Neural progenitor cell (in vitro differentiated cells): ENCODE results near the gene NAPB. TPM values are rescaled to one million over a fixed set of nuclear protein-coding genes. Genes with fewer than 3 reads are reported as not detected.

ENCODE experiments used
- DNase-seq: peaks from one replicate; pipeline ENCODE4 v3.0.0-alpha.2; 2016; ENCODE audit warnings: low spot score
- H2AFZ ChIP-seq: fragments of 200-600 bp; sonication (generic); replicated peaks from 2 replicates; pipeline ENCODE4 v1.6.1; 2016; ENCODE audit warnings: antibody characterized with exemption
- H3F3A ChIP-seq: fragments of 200-600 bp; sonication (generic); 2 replicates; pipeline ENCODE4 v1.6.1; 2016; ENCODE audit warnings: antibody characterized with exemption, low read depth
- H3K27ac ChIP-seq: fragments of 200-600 bp; sonication (generic); 2 replicates; pipeline ENCODE4 v1.5.1; 2016; ENCODE audit warnings: mild to moderate bottlenecking
- H3K27me3 ChIP-seq: fragments of 200-600 bp; sonication (generic); 2 replicates; pipeline ENCODE4 v1.6.1; 2016; ENCODE audit warnings: mild to moderate bottlenecking, moderate library complexity
- H3K36me3 ChIP-seq: fragments of 200-600 bp; sonication (generic); 2 replicates; pipeline ENCODE4 v1.5.1; 2016
- H3K4me1 ChIP-seq: fragments of 200-600 bp; sonication (generic); 2 replicates; pipeline ENCODE4 v1.6.1; 2016; ENCODE audit warnings: mixed run types
- H3K4me2 ChIP-seq: fragments of 200-600 bp; sonication (generic); 2 replicates; pipeline ENCODE4 v1.6.1; 2016
- H3K4me3 ChIP-seq: fragments of 200-600 bp; sonication (generic); 2 replicates; pipeline ENCODE4 v1.5.1; 2016
- H3K79me2 ChIP-seq: fragments of 200-600 bp; sonication (generic); 2 replicates; pipeline ENCODE4 v1.6.1; 2016; ENCODE audit warnings: low read depth
- H3K9ac ChIP-seq: fragments of 200-600 bp; sonication (generic); 2 replicates; pipeline ENCODE4 v1.6.1; 2016
- H3K9me3 ChIP-seq: fragments of 200-600 bp; sonication (generic); 2 replicates; pipeline ENCODE4 v1.5.1; 2016; ENCODE audit warnings: low read depth
- H4K20me1 ChIP-seq: fragments of 200-600 bp; sonication (generic); 2 replicates; pipeline ENCODE4 v1.6.1; 2016; ENCODE audit warnings: low read depth
- H3K27ac Mint-ChIP-seq: 3 replicates; pipeline ENCODE4 v1.8.0; 2021; ENCODE audit warnings: mixed read lengths
- H3K27me3 Mint-ChIP-seq: 2 replicates; pipeline ENCODE4 v1.8.0; 2022; ENCODE audit warnings: low read depth, mild to moderate bottlenecking, inconsistent platforms, moderate library complexity, mixed read lengths; ENCODE audit not compliant: insufficient read depth
- H3K36me3 Mint-ChIP-seq: 3 replicates; pipeline ENCODE4 v1.8.0; 2021; ENCODE audit warnings: mixed read lengths
- H3K4me1 Mint-ChIP-seq: 3 replicates; pipeline ENCODE4 v1.8.0; 2021; ENCODE audit warnings: mixed read lengths
- H3K4me3 Mint-ChIP-seq: 3 replicates; pipeline ENCODE4 v1.8.0; 2021; ENCODE audit warnings: mild to moderate bottlenecking, moderate library complexity, mixed read lengths
- H3K9me3 Mint-ChIP-seq: 3 replicates; pipeline ENCODE4 v1.8.0; 2020; ENCODE audit warnings: mixed read lengths
- EZH2 ChIP-seq: fragments of 200-600 bp; sonication (generic); IDR thresholded peaks from 2 replicates; pipeline ENCODE4 v1.6.1; 2017; ENCODE audit warnings: antibody characterized with exemption, mild to moderate bottlenecking, moderate library complexity
- EZH2phosphoT487 ChIP-seq: fragments of 200-600 bp; sonication (generic); IDR thresholded peaks from 2 replicates; pipeline ENCODE4 v1.6.1; 2017; ENCODE audit warnings: antibody characterized with exemption
- small RNA-seq: library from RNA; depleted of rRNA; stranded (forward); fragments of <200 nt; gene quantifications from one replicate; pipeline ENCODE3, GENCODE V24; 2015
- total RNA-seq: library from RNA; depleted of rRNA; stranded (reverse); fragments of >200 nt; gene quantifications from 2 replicates; pipeline ENCODE4 v1.2.3, GENCODE V29; 2015; ENCODE audit warnings: low replicate concordance
- TF ChIP-seq, protein P1 (sequence below): fragments of 200-600 bp; sonication (generic); IDR thresholded peaks from 2 replicates; pipeline ENCODE4 v1.5.1; 2017; ENCODE audit warnings: antibody characterized with exemption, mild to moderate bottlenecking

The NAPB gene
- total RNA-seq, 1 donor from 2014 or later, result 23.8 TPM

DNA sequence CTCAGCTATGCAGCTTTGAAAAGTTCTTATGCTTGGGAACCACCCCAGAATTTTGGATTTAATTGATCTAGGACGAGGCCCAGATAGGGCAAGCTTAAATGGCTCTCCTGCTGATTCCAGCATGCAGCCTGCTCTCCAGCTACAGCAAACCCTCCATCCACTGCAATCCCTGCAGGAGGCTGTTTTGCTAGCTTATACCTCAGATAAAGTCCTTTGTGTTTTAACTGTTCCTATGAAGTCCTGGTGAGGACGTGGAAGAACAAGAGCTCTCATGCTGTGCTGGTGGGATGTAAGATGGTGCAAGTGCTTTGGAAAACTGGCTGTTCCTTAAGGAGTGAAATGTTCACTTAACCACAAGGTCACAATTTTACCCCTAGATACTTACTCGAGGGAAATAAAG is 96.2 kb downstream of the NAPB start:
- Mint-ChIP-seq H3K4me3 (no peak overlapping the region), H3K4me1 (peaks cover 10% of the 10 kb centered on the region), H3K36me3 (no peaks in the 10 kb centered on the region), H3K9me3 (peaks cover 4% of the 10 kb centered on the region), H3K27me3 (peaks cover 3% of the 10 kb centered on the region), H3K27ac (peak overlapping the region; percentile 57)
- Histone ChIP-seq H3K79me2 (no peaks in the 10 kb centered on the region), H3K27me3 (no peaks in the 10 kb centered on the region), H2AFZ (no peak overlapping the region), H3K27ac (no peak overlapping the region), H3K9ac (no peak overlapping the region), H4K20me1 (no peaks in the 10 kb centered on the region), H3K36me3 (no peaks in the 10 kb centered on the region), H3K4me2 (no peak overlapping the region), H3K4me3 (no peak overlapping the region), H3K9me3 (no peaks in the 10 kb centered on the region), H3K4me1 (peaks cover 7% of the 10 kb centered on the region), H3F3A (no peaks in the 10 kb centered on the region)
- DNase-seq, result no peak
- TF ChIP-seq EZH2phosphoT487 (no peak), EZH2 (no peak)
- TF ChIP-seq, protein P1, sequence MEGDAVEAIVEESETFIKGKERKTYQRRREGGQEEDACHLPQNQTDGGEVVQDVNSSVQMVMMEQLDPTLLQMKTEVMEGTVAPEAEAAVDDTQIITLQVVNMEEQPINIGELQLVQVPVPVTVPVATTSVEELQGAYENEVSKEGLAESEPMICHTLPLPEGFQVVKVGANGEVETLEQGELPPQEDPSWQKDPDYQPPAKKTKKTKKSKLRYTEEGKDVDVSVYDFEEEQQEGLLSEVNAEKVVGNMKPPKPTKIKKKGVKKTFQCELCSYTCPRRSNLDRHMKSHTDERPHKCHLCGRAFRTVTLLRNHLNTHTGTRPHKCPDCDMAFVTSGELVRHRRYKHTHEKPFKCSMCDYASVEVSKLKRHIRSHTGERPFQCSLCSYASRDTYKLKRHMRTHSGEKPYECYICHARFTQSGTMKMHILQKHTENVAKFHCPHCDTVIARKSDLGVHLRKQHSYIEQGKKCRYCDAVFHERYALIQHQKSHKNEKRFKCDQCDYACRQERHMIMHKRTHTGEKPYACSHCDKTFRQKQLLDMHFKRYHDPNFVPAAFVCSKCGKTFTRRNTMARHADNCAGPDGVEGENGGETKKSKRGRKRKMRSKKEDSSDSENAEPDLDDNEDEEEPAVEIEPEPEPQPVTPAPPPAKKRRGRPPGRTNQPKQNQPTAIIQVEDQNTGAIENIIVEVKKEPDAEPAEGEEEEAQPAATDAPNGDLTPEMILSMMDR, result no peak

Small RNA genes lying within 50 kb of the gene (small RNA-seq; reads per million reads assigned to genes)
- not detected for gene RF00019
- gene RNA5SP479, result not detected

Other genes starting within 250 kb of the NAPB start
- gene NXT1, start 70.7 kb downstream of the NAPB start, total RNA-seq, result 14.6 and 32.4 TPM in 2 replicates
- gene GZF1, start 59.3 kb downstream of the NAPB start, total RNA-seq, result 12.9 and 13.8 TPM in 2 replicates
- gene CSTL1, start 18.2 kb upstream of the NAPB start, total RNA-seq, result not detected in 2 replicates
- gene CST11, start 31.4 kb upstream of the NAPB start, total RNA-seq, result not detected in 2 replicates
- not detected in 2 replicates for gene CST8, start 69.6 kb upstream of the NAPB start, total RNA-seq
- not detected in 2 replicates for gene CST9L, start 147.0 kb upstream of the NAPB start, total RNA-seq
- not detected in 2 replicates for gene CST9, start 184.4 kb upstream of the NAPB start, total RNA-seq
- 20.8 and 58.0 TPM in 2 replicates for gene CST3, start 216.5 kb upstream of the NAPB start, total RNA-seq